HL-60/S4 (cell line): Measurements from ENCODE around the gene OSBPL8.
"Not testable (repeated sequence)": the region's sequence is repeated elsewhere in the genome, so short reads cannot be mapped to it uniquely, and the experiment has no call there.

Source experiments
- in situ Hi-C: fragments of 300-500 bp; cut with MboI; formaldehyde crosslinking; loops from 2 replicates; pipeline ENCODE4 v1.14.3; 2022; ENCODE audit warnings: low sequenced_read_pairs

The OSBPL8 gene

DNA sequence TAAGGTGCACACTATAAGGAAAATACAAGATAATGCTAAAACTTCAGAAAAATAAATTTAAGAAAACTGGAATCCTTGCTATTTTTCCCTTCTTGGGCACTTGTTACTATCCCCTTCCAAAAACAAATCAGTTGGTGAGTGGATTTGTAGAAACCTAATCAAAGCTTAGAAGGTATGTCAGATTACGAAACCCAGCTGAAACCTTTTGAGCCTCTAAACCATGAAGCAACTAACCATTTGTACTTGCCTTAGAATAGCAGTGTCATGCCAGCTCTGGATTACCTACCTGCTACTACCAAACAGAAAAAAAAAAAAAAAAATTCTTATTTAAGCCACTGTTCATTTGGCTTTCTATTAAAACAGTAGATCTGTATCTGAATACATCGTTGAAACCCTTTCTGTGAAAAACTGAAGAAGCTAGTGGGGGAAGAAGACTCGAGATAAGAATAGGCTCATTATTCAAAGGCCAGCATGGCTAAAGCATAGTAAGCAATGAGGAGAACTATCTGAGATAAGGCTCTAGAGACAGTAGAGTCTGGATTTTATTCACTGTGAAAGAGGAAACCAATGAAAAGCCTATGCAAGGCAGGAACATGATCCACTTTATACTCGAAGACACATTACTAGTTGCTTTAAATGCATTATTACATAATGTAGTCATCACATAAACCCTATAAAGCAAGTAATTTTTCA is 30.2 kb downstream of the OSBPL8 start:
- in situ Hi-C loops: no loop called here

DNA sequence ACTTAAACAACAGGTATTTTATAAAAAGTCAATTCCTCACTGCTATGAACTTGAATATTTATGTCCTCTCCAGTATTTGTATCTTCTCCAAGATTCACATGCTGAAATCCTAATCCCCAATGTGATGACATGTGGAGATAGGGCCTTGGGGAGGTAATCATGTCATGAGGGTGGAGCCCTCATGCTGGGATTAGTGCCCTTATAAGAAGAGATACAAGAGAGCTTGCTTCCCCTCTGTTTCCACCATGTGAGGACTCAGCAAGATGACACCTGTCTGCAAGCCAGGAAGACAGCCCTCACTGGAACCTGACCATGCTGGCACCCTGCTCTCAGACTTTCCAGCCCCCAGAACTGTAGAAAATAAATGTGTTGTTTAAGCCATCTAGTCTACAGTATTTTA is 36.2 kb downstream of the OSBPL8 start:
- in situ Hi-C loops: no loop called here

DNA sequence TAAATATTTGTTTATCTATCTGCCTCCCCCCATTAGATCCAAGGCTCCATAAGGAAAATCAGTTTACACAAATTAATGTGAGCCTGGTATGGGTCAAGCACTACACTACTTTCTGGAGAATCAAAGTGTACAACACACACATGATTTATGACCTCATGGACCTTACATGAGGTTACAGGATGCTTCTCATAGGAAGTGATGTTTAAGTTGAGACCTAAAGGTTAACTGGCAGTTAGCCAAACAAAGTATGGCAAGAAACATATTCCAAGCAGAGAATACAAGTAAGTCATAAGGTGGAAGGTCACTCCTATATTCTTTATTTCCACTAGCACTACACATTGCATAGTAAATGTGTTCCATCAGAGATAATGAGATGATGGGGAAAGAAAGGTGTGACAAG is 39.2 kb downstream of the OSBPL8 start:
- in situ Hi-C loops: no loop called here

GRCh38 chr12:76519538-76519937 is 40.0 kb downstream of the OSBPL8 start:
- in situ Hi-C loops: no loop called here

DNA sequence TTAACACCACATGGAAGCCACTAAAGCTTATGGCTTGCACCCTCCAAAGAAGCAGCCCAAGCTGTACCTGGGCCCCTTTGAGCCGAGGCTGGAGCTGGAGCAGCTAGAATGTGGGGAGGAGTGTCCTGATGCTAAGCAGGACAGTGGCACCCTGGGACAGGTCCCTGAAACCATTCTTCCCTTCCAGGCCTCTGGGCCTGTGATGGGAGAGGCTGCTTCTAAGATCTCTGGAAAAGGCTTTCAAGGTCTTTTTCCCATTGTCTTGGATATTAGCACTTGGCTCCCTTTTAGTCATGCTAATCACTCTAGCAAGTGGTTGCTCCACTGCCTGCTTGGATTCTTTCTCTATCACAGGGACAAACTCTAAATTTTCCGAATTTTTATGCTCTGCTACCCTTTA is 40.9 kb downstream of the OSBPL8 start:
- in situ Hi-C loops: no loop called here

DNA sequence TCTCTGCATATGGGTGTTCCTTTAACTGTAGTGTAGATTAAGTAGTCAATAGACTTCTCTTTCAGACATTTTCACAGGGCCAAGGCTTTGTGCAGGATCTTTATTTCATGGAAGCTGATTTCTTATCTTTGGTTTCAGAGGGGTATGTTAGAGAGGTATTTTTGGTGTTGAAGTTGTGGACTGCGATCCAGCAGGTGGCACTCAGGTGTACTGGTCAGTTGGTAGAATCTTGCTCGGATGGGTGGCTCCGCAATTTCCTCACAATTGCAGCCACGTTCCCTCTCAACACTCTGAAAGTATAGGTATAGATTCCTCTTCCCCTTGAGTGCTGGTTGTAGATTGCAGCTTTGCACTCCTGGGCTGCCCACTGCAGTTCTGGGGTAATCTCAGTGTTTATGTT is 44.3 kb downstream of the OSBPL8 start:
- in situ Hi-C loops: no loop called here

- in situ Hi-C loops: not testable (repeated sequence)
These were observed 48.4 kb downstream of the OSBPL8 start for GRCh38 chr12:76511116-76511716.

DNA sequence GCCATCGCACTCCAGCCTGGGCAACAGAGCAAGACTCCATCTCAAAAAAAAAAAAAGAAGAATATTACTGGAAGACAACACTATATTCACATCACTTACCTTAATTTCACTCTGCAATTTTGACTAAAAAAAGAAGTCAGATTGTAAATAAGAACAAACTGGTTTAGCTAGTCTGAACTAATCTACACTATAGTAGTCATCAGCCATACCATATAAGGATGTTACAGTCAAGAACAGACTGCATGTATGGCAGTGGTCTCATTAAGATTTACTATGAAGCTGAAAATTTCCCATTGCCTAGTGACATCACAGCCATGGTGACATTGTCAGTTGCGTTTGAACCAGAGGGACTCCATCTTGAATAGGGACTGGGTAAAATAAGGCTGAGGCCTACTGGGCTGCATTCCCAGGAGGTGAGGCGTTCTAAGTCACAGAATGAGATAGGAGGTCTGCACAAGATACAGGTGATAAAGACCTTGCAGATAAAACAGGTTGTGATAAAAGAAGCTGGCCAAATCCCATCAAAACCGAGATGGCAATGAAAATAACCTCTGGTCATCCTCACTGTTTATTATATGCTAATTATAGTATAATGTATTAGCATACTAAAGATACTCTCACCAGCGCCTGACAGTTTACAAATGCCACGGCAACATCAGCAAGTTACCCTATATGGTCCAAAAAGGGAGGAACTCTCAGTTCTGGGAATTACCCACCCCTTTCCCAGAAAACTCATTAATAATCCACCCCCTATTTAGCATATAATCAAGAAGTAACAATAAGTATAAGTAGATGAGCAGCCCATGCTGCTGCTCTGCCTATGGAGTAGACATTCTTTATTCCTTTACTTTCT is 51.2 kb downstream of the OSBPL8 start:
- in situ Hi-C loops: no loop called here

DNA sequence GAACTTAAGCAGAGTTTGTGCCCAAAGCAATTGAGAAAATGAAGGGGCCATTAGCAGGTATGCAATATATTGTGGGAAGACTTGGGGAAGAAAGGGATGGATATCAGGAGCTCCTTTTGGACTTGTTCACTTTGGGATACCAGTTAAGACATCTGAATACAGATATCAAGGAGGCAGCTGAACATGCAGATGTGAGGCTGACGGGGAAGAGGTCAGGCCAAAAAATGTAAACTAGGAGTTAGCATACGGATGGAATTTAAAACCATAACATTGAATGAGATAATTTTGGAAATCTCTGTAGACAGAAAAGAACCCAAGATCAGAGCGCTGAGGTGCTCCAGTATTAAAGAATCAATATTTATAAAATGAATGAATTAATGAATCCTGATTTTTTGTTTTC is 53.4 kb downstream of the OSBPL8 start:
- in situ Hi-C loops: no loop called here

- in situ Hi-C loops: no loop called here
These were observed 54.5 kb downstream of the OSBPL8 start for GRCh38 chr12:76505050-76505449.

DNA sequence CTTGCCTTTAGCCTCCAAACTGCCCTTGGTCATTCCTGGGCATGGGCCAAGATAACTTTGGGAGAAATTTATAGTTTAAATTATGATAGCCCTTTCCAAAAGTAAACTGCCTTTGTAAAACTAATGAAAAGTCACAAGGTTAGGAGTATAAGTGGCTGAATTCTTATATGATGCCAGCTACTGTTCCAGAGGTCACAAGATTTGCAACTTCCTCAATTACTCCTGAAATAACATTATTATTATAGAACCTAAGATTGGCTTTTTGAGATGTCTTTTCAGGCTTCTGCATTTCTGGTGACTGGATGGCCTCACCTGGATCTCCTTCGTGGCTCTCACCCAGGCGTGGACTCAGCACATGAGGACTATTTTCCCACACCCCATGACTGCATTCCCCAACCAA is 55.0 kb downstream of the OSBPL8 start:
- in situ Hi-C loops: no loop called here

- in situ Hi-C loops: no loop called here
These were observed 55.6 kb downstream of the OSBPL8 start for GRCh38 chr12:76503957-76504356.

GRCh38 chr12:76501390-76501789 is 58.2 kb downstream of the OSBPL8 start:
- in situ Hi-C loops: no loop called here

DNA sequence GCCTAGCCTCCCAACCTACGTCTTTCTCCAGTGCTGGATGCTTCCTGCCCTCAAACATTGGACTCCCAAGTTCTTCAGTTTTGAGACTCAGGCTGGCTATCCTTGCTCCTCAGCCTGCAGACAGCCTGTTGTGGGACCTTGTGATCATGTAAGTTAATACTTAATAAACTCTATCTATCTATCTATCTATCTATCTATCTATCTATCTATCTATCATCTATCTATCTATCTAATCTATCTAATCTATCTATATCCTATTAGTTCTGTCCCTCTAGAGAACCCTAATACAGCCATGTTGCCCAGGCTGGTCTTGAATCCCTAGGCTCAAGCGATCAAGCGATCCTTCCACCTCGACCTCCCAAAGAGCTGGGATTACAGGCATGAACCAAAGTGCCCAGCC is 60.4 kb downstream of the OSBPL8 start:
- in situ Hi-C loops: not testable (repeated sequence)

DNA sequence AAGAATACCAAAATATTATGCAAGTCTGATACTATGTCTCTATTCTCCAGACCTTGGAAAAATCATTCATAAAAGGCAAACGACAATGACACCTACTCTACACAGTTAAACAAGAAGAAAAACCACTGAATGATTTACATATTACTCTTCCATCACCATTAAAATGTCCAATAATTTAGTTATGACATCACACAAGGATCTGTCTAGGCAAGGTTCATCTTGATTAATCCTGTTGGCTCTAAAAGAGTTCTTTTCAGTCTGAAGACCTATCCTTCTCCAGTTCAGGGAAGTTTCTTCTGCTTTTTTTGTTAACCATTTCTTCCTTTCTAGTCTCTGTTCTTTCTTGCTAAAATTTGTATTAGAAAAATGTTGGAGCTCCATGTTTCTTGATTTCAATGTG is 64.0 kb downstream of the OSBPL8 start:
- in situ Hi-C loops: no loop called here

- in situ Hi-C loops: no loop called here
These were observed 68.3 kb downstream of the OSBPL8 start for GRCh38 chr12:76491292-76491691.

DNA sequence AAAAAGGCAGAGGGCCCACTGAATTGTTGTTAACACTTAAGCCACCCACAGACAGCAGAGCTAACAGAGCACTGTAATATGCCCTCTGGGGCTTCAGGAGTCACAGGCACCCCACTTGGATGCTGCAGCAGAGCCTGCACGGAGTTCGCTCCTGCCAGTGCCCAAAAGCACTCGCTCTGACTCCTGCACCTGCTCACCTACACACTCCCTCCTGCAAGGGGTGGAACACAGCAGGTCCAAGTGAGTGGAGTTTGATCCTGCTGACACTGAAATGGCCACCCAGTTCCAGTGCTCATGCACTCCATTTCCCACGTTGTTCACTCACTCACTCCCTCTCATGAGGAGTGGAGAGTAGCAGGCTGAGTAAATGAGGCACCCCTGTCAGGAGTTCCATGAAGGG is 68.8 kb downstream of the OSBPL8 start:
- in situ Hi-C loops: no loop called here

DNA sequence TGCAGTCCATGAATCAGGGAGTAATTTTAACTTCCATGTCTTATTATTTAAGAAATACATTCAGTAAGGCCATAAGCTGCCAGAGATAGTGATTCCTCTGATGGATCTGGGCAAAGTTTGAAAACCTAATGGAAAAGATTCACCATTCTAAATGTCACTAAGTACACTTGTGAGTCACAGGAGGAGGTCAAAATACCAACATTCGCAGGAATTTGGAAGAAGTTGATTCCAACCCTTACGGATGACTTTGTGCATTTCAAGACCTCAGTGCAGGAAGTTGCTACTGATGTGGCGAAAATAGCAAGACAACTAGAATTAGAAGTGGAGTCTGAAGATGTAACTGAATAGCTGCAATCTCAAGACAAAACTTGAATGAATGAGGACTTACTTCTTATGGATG is 69.8 kb downstream of the OSBPL8 start:
- in situ Hi-C loops: no loop called here

DNA sequence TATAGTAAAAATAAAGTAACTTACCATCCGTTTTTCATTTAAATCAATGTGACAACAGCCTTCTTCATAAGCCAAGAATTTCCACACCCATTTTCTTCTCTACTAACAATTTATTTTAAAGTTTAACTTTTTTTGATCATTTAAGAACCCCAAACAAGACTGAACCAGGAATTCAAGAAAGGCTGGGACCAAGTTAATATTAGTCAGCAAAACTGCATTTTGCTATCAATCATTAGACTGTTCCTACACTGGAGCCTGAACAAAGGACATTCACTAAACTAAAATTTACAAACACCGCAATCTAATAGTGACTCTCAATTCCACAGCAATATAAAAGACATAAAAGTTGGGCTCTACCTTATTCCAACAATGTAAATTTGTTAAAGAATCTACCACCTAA is 73.6 kb downstream of the OSBPL8 start:
- in situ Hi-C loops: no loop called here

GRCh38 chr12:76480796-76481195 is 78.8 kb downstream of the OSBPL8 start:
- in situ Hi-C loops: no loop called here

GRCh38 chr12:76478045-76478444 is 81.5 kb downstream of the OSBPL8 start:
- in situ Hi-C loops: no loop called here

DNA sequence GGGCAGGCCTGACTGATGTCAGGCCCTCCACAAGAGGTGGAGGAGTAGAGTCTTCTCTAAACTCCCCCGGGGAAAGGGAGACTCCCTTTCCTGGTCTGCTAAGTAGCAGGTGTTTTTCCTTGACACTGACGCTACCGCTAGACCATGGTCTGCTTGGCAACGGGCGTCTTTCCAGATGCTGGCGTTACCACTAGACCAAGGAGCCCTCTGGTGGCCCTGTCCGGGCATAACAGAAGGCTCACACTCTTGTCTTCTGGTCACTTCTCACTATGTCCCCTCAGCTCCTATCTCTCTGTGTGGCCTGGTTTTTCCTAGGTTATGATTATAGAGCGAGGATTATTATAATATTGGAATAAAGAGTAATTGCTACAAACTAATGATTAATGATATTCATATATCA is 86.7 kb downstream of the OSBPL8 start:
- in situ Hi-C loops: not testable (repeated sequence)
